Hepatocyte (in vitro differentiated cells): ENCODE results near the gene CEP250.

Experiments
- EZH2 ChIP-seq: fragments of 200-600 bp; sonication (generic); IDR thresholded peaks from 2 replicates; pipeline ENCODE4 v1.6.1; 2016; ENCODE audit warnings: antibody characterized with exemption, mild to moderate bottlenecking, borderline replicate concordance
- EZH2phosphoT487 ChIP-seq: fragments of 200-600 bp; sonication (generic); IDR thresholded peaks from one replicate; pipeline ENCODE4 v1.6.1; 2018; ENCODE audit warnings: antibody characterized with exemption, mild to moderate bottlenecking, low read depth, moderate library complexity; ENCODE audit not compliant: unreplicated experiment, severe bottlenecking
- TF ChIP-seq, protein P1 (sequence below): fragments of 200-600 bp; sonication (generic); IDR thresholded peaks from 2 replicates; pipeline ENCODE4 v1.5.1; 2016; ENCODE audit warnings: antibody characterized with exemption, mild to moderate bottlenecking; ENCODE audit not compliant: poor library complexity

DNA sequence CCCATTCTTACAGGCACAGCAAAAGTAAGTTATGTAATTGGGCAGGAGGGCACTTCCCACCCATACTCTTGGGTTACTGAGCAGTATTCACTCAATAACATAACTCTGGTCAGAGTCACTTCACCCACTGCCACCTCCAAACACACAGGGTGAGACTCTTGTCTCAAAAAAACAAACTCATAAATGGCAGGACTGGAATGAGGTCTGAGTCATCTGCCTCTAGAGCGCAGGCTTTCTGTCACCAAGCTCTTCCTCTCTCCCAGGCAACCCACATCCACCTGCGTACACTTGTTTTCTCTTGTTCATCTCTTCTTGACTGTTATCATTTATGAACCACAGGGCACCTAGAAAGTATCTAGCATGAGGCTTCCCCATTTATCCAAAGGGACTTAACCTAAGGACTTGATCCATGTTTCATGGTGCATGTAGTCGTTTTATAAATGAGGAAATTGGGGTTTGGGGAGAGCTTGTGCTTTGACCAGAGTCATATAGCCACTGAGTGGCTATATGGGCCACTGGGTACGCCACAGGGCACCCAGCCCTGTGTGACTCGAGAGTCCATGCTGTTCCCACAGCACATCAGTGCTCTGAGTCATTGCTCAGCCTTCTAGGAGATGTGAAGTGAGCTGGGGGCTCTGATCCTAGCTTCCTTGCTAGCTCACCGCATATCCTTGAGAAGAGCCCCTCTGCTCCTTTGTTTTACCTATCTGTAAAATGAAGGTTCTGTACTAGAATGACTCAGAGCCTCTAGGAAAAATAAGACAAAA lies 51.7 kb downstream of the CEP250 start:
- TF ChIP-seq, protein P1, sequence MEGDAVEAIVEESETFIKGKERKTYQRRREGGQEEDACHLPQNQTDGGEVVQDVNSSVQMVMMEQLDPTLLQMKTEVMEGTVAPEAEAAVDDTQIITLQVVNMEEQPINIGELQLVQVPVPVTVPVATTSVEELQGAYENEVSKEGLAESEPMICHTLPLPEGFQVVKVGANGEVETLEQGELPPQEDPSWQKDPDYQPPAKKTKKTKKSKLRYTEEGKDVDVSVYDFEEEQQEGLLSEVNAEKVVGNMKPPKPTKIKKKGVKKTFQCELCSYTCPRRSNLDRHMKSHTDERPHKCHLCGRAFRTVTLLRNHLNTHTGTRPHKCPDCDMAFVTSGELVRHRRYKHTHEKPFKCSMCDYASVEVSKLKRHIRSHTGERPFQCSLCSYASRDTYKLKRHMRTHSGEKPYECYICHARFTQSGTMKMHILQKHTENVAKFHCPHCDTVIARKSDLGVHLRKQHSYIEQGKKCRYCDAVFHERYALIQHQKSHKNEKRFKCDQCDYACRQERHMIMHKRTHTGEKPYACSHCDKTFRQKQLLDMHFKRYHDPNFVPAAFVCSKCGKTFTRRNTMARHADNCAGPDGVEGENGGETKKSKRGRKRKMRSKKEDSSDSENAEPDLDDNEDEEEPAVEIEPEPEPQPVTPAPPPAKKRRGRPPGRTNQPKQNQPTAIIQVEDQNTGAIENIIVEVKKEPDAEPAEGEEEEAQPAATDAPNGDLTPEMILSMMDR = no peak
- TF ChIP-seq EZH2phosphoT487 (no peak), EZH2 (no peak)
